ENCODE measurements around the gene NPB.

DNA sequence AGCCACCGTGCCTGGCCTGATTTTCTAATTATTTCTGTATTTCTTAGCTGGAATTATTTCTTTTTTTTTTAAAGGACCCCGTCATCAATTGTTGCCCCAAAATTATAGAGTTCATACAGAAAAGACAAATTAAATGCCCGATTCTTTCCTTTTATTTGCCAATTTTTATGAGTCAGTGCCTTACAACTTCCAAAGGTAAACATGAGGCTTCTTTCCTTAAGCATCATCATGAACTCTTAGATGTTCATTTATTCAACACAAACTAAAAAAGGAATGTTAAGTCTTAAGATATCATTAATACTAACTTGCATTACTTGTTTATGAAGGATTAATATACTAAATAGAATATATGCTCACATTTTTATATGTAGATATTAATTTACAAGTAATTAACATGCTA lies 23.7 kb upstream of the NPB start:
- TF ChIP-seq POLR2A (IDR thresholded peaks at IDR 0.05) = no peak
- TF ChIP-seq, protein P1, sequence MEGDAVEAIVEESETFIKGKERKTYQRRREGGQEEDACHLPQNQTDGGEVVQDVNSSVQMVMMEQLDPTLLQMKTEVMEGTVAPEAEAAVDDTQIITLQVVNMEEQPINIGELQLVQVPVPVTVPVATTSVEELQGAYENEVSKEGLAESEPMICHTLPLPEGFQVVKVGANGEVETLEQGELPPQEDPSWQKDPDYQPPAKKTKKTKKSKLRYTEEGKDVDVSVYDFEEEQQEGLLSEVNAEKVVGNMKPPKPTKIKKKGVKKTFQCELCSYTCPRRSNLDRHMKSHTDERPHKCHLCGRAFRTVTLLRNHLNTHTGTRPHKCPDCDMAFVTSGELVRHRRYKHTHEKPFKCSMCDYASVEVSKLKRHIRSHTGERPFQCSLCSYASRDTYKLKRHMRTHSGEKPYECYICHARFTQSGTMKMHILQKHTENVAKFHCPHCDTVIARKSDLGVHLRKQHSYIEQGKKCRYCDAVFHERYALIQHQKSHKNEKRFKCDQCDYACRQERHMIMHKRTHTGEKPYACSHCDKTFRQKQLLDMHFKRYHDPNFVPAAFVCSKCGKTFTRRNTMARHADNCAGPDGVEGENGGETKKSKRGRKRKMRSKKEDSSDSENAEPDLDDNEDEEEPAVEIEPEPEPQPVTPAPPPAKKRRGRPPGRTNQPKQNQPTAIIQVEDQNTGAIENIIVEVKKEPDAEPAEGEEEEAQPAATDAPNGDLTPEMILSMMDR (IDR thresholded peaks at IDR 0.05) = no peak
